Neural progenitor cell (in vitro differentiated cells): ENCODE measurements around the gene WEE2.

ENCODE experiments used
- CTCF ChIP-seq: fragments of 200-600 bp; sonication (generic); IDR thresholded peaks from 2 replicates; pipeline ENCODE4 v1.5.1; 2017; ENCODE audit warnings: antibody characterized with exemption, mild to moderate bottlenecking
- EZH2 ChIP-seq: fragments of 200-600 bp; sonication (generic); IDR thresholded peaks from 2 replicates; pipeline ENCODE4 v1.6.1; 2017; ENCODE audit warnings: antibody characterized with exemption, mild to moderate bottlenecking, moderate library complexity
- EZH2phosphoT487 ChIP-seq: fragments of 200-600 bp; sonication (generic); IDR thresholded peaks from 2 replicates; pipeline ENCODE4 v1.6.1; 2017; ENCODE audit warnings: antibody characterized with exemption

GRCh38 chr7:141712603-141713255 is 4.6 kb downstream of the WEE2 start:
- TF ChIP-seq CTCF, result no peak
- no peak for TF ChIP-seq EZH2
- TF ChIP-seq EZH2phosphoT487, result no peak
